ENCODE results near the gene NAA25. TPM values are rescaled to one million over a fixed set of nuclear protein-coding genes. Genes with fewer than 3 reads are reported as not detected.

The NAA25 gene
- total and polyA plus RNA-seq, 4 donors, result 3.1 to 17.7 (median 10.8) TPM

DNA sequence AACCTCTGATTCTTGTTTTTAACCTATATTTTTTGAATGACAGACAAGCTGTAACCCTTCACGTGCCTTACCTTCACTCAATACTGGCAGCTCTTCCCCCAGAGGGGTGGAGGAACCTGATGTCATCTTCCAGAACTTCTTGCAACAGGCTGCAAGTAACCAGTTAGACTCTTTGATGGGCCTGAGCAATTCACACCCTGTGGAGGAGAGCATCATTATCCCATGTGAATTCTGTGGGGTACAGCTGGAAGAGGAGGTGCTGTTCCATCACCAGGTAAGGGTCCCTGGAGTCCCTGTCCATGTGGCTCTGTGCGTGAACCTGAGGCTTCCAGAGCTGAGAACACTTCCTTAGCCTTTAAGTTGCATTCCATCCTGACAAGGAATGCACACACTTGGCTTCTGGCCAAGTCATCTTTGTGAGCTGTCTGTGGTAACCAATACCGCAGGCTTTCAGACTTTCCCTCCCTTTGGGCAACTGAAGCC, 39.5 kb upstream of the NAA25 start:
- 93% methylated on average over 3 of the region's 3 CpGs for WGBS
- H3K4me3 ChIP-seq (ENCODE audit: low read depth in 1 of 3, low read length in 3 of 3), result no peak overlapping the region
- no peak for DNase-seq (ENCODE audit: low spot score)

GRCh38 chr12:112146123-112146522, 37.5 kb upstream of the NAA25 start:
- TF ChIP-seq RAD21 (IDR thresholded peaks at IDR 0.05) (no peak), FOXA2 (IDR thresholded peaks at IDR 0.05) (no peak), FOXA1 (IDR thresholded peaks at IDR 0.05) (no peak), CTCF (IDR thresholded peaks at IDR 0.05; ENCODE audit: low read depth, low read length, missing input control) (no peak), EGR1 (IDR thresholded peaks at IDR 0.05; ENCODE audit: low read depth in 2 of 2) (no peak), NR2F2 (IDR thresholded peaks at IDR 0.05) (no peak)
- WGBS, result 91% methylated on average over 1 of the region's 1 CpG

More for the DNA sequence above, 39.5 kb upstream of the NAA25 start:
- Histone ChIP-seq H3K27ac (ENCODE audit: low read depth in 1 of 2, low read length in 2 of 2) (no peak overlapping the region), H3K36me3 (ENCODE audit: control insufficient read depth in 4 of 4, insufficient read depth in 3 of 4, low read depth in 1 of 4, low read length in 3 of 4) (peaks cover 26 to 76% (median 62%) of the 10 kb centered on the region in 4 donors), H3K9ac (ENCODE audit: low read depth in 1 of 2, low read length in 2 of 2) (no peak overlapping the region), H3K4me1 (ENCODE audit: control insufficient read depth in 4 of 4, insufficient read depth in 4 of 4, low read length in 3 of 4) (peaks cover 0 to 1% (median 0%) of the 10 kb centered on the region in 4 donors), H3K27me3 (ENCODE audit: control insufficient read depth in 4 of 4, insufficient read depth in 4 of 4, low read length in 3 of 4) (no peaks in the 10 kb centered on the region), H3K9me3 (ENCODE audit: control insufficient read depth in 4 of 4, low read length in 3 of 4) (no peaks in the 10 kb centered on the region)
- TF ChIP-seq JUND (IDR thresholded peaks at IDR 0.05), result no peak
- TF ChIP-seq, protein P1, sequence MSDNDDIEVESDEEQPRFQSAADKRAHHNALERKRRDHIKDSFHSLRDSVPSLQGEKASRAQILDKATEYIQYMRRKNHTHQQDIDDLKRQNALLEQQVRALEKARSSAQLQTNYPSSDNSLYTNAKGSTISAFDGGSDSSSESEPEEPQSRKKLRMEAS (IDR thresholded peaks at IDR 0.05), result no peak
- TF ChIP-seq TAF1 (conservative IDR thresholded peaks at IDR 0.05), result no peak
- TF ChIP-seq HNF4G (IDR thresholded peaks at IDR 0.05), result no peak
- TF ChIP-seq GABPA (IDR thresholded peaks at IDR 0.05 in 1 of 2, conservative IDR thresholded peaks at IDR 0.05 in 1 of 2), result no peak
- no peak for TF ChIP-seq FOXA1 (IDR thresholded peaks at IDR 0.05)

GRCh38 chr12:112140728-112141127, 32.1 kb upstream of the NAA25 start:
- 90% methylated on average over 5 of the region's 5 CpGs for WGBS
- Histone ChIP-seq H3K9me3 (ENCODE audit: control insufficient read depth in 4 of 4, low read length in 3 of 4) (no peaks in the 10 kb centered on the region), H3K36me3 (ENCODE audit: control insufficient read depth in 4 of 4, insufficient read depth in 3 of 4, low read depth in 1 of 4, low read length in 3 of 4) (peaks cover 16 to 63% (median 46%) of the 10 kb centered on the region in 4 donors), H3K27me3 (ENCODE audit: control insufficient read depth in 4 of 4, insufficient read depth in 4 of 4, low read length in 3 of 4) (no peaks in the 10 kb centered on the region), H3K27ac (ENCODE audit: low read depth in 1 of 2, low read length in 2 of 2) (no peak overlapping the region), H3K9ac (ENCODE audit: low read depth in 1 of 2, low read length in 2 of 2) (no peak overlapping the region), H3K4me1 (ENCODE audit: control insufficient read depth in 4 of 4, insufficient read depth in 4 of 4, low read length in 3 of 4) (no peaks in the 10 kb centered on the region), H3K4me3 (ENCODE audit: low read depth in 1 of 3, low read length in 3 of 3) (no peak overlapping the region)
- DNase-seq (ENCODE audit: low spot score), result no peak
- TF ChIP-seq ZBTB33 (IDR thresholded peaks at IDR 0.05) (no peak), RAD21 (IDR thresholded peaks at IDR 0.05) (no peak), FOXA2 (IDR thresholded peaks at IDR 0.05) (no peak), FOXA1 (IDR thresholded peaks at IDR 0.05) (no peak)

More at GRCh38 chr12:112146123-112146522, 37.5 kb upstream of the NAA25 start:
- H3K4me1 ChIP-seq (ENCODE audit: control insufficient read depth in 4 of 4, insufficient read depth in 4 of 4, low read length in 3 of 4), result no peaks in the 10 kb centered on the region
- no peaks in the 10 kb centered on the region for H3K9me3 ChIP-seq (ENCODE audit: control insufficient read depth in 4 of 4, low read length in 3 of 4)
- H3K9ac ChIP-seq (ENCODE audit: low read depth in 1 of 2, low read length in 2 of 2), result no peak overlapping the region
- no peak overlapping the region for H3K27ac ChIP-seq (ENCODE audit: low read depth in 1 of 2, low read length in 2 of 2)
- no peaks in the 10 kb centered on the region for H3K27me3 ChIP-seq (ENCODE audit: control insufficient read depth in 4 of 4, insufficient read depth in 4 of 4, low read length in 3 of 4)
- no peak overlapping the region for H3K4me3 ChIP-seq (ENCODE audit: low read depth in 1 of 3, low read length in 3 of 3)
- H3K36me3 ChIP-seq (ENCODE audit: control insufficient read depth in 4 of 4, insufficient read depth in 3 of 4, low read depth in 1 of 4, low read length in 3 of 4), result peaks cover 19 to 73% (median 60%) of the 10 kb centered on the region in 4 donors
- no peak for DNase-seq (ENCODE audit: low spot score)

Measured in liver (tissue), 9 donors.